Esophagus mucosa (tissue), 1 donor: Measurements from ENCODE around the gene PXT1. TPM values are rescaled to one million over a fixed set of nuclear protein-coding genes. Genes with fewer than 3 reads are reported as not detected.
A peak's percentile ranks its signal among the peaks of the same experiment; 100 is the strongest.
"Not testable (repeated sequence)": the region's sequence is repeated elsewhere in the genome, so short reads cannot be mapped to it uniquely, and the experiment has no call there.

Source experiments
- ATAC-seq: fragments of 200-7000 bp; cut with Tn5 transposase; one replicate; pipeline ENCODE4 v1.9.1; 2020
- total RNA-seq: library from RNA; stranded (reverse); gene quantifications from one replicate; pipeline ENCODE4 v1.2.4, GENCODE V29; 2023
- donor health status: DM: yes; HTN: yes; CAD: no.

The PXT1 gene
- not detected for total RNA-seq

GRCh38 chr6:36442671-36443470 lies at the start of gene PXT1, which contains the start of gene KCTD20:
TSS of gene PXT1 (minus strand) at chr6:36442854. CDS start at chr6:36426082, 16,772 bp downstream.
TSS of gene KCTD20 (plus strand) at chr6:36443000. CDS start at chr6:36470098, 27,098 bp downstream.
- peak; percentile 90 for ATAC-seq

- no peak for ATAC-seq
These were observed 49.4 kb upstream of the PXT1 start for GRCh38 chr6:36492092-36492491.

GRCh38 chr6:36491378-36491965 lies 48.8 kb upstream of the PXT1 start:
- ATAC-seq, result no peak

GRCh38 chr6:36489426-36489825 lies 46.8 kb upstream of the PXT1 start:
- ATAC-seq, result no peak

- ATAC-seq, result no peak
These were observed 45.6 kb upstream of the PXT1 start for GRCh38 chr6:36488221-36488620.

- ATAC-seq, result no peak
These were observed 45.0 kb upstream of the PXT1 start for GRCh38 chr6:36487698-36488097.

- no peak for ATAC-seq
These were observed 42.1 kb upstream of the PXT1 start for GRCh38 chr6:36484736-36485135.

- ATAC-seq, result not testable (repeated sequence)
These were observed 40.7 kb upstream of the PXT1 start for GRCh38 chr6:36483326-36483725.

GRCh38 chr6:36479256-36479655 lies 36.6 kb upstream of the PXT1 start:
- ATAC-seq, result no peak

GRCh38 chr6:36478051-36478526 lies 35.4 kb upstream of the PXT1 start:
- no peak for ATAC-seq

GRCh38 chr6:36469946-36470345 lies 27.3 kb upstream of the PXT1 start:
- ATAC-seq, result no peak

- no peak for ATAC-seq
These were observed 26.6 kb upstream of the PXT1 start for GRCh38 chr6:36469148-36469661.

GRCh38 chr6:36467625-36468024 lies 25.0 kb upstream of the PXT1 start:
- ATAC-seq, result no peak

- ATAC-seq, result no peak
These were observed 21.6 kb upstream of the PXT1 start for GRCh38 chr6:36464233-36464632.

- no peak for ATAC-seq
These were observed 21.0 kb upstream of the PXT1 start for GRCh38 chr6:36463676-36464075.

GRCh38 chr6:36461646-36462045 lies 19.0 kb upstream of the PXT1 start:
- no peak for ATAC-seq

- no peak for ATAC-seq
These were observed 18.3 kb upstream of the PXT1 start for GRCh38 chr6:36460916-36461315.

GRCh38 chr6:36459501-36459900 lies 16.8 kb upstream of the PXT1 start:
- ATAC-seq, result no peak

GRCh38 chr6:36455486-36456027 lies 12.9 kb upstream of the PXT1 start:
- ATAC-seq, result peak; percentile 96

- ATAC-seq, result not testable (repeated sequence)
These were observed 10.2 kb upstream of the PXT1 start for GRCh38 chr6:36452897-36453296.

GRCh38 chr6:36449173-36449572 lies 6.5 kb upstream of the PXT1 start:
- ATAC-seq, result not testable (repeated sequence)

- ATAC-seq, result no peak
These were observed 3.0 kb upstream of the PXT1 start for GRCh38 chr6:36445621-36446020.

GRCh38 chr6:36444470-36444869 lies 1.8 kb upstream of the PXT1 start:
- peak; percentile 44 for ATAC-seq
